ENCODE measurements around the gene PLEKHA7.
"Not testable (repeated sequence)": the region's sequence is repeated elsewhere in the genome, so short reads cannot be mapped to it uniquely, and the experiment has no call there.

The PLEKHA7 gene

DNA sequence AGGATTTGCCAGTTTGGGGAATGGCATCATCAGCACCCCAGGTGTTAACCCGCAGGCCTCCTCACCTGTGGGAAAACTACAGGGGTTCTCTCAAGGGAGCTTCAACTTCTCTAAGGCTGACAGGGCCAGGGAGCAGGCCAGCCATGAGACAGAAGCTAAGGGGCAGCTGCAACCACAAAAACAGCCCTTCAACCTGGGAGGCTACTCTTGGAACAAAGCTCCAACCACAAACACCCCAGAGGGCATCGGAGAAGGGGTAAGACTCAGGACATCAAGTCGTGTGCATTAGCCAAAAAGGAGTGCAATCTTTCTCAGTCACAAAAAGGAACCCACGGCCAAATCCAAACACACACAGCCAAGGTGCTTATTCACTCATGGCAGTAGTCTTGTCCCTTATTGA, 103.0 kb downstream of the PLEKHA7 start:
- DNase-seq (ENCODE audit: low spot score) = no peak

DNA sequence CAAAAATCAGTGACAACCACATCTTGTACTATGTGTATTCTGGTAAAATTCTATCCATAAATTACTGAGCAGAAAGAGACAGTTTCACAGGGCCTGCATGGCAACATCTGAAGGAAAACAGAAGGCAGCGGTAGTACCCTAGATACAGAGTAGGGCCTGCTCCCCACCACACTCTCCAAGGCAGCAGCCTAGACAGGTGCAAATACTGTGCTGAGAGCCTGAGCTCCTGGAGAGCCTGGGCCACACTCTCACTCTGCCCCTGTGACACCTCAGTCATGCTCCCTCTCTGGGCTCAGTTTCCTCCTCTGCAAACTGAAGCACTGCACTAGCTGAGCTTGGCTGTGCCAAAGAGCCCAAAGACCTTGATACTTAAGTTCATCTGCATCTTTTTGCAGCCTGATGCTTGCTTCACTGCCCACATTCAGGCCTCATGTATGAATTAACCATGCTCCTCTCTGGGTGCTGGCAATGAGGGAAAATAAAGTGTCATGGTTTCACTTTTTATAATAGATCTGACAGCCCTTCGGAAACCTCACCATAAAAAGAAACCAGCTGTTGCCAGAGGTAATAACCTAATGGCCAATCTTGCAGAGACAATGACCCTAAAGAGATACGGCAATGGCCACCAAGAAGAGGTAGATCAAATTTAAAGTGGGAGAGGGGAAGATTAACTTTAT, 104.7 kb downstream of the PLEKHA7 start:
- DNase-seq (ENCODE audit: low spot score) = no peak

DNA sequence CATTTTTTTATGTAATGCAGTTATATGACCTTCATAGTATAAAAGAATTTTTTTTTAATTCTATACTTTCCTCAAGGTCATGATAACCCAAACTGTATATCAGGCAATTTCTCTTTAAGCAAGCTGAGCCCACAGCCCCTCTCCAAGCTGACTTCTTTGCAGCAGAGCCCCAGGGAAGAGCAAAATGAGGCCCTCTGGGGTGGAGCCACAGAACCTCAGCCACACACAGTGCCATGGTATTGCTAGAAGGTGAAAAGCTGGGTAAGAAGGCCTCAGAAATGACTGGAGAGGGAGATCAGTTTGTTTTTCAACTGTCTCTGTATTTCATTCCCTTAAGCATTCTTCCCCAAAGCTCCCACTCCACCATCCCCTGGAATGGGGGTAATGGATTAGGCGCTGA, 108.8 kb downstream of the PLEKHA7 start:
- no peak for DNase-seq (ENCODE audit: low spot score)

DNA sequence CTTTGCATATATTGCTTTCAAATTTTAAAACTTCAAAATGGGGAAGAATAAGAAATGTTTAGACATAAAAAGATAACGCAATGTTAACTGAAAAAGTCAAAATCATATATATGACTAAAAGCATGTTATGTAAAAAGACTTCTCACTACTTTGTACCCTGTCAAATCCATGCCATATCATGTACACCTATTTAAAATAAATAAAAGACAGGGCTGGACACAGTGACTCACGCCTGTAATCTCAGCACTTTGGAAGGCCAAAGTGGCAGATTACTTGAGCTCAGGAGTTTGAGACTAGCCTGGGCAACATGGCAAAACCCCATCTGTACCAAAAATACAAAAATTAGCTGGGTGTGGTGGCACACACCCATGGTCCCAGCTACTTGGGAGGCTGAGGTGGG, 109.5 kb downstream of the PLEKHA7 start:
- DNase-seq (ENCODE audit: low spot score) = not testable (repeated sequence)

DNA sequence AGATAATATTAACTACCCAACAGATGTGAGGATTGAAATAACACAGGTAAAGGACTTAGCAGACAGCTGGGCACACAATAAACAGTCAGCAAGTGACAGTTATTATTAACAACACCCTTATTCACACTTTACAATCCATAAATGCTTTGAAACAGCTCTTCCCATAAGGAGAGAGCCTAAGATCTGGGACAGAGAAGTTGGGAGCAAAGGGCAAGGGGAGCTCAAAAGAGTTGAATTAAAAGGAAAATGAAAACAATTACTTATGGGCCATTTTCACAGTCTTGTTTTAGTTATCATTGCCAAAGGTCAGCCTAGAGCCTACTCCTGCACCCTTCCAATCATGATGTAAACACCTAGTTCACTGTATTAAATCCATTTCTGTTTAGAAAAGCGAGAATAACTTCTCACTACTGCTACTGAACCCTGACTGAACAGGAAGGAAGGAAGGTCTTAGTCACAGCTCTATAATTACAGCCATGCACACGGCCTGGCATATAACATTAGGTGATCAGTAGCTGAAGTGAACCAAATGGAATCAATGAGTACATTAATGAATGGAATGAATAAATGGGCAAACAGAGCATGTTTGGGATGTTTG, 111.3 kb downstream of the PLEKHA7 start:
- DNase-seq (ENCODE audit: low spot score) = no peak

DNA sequence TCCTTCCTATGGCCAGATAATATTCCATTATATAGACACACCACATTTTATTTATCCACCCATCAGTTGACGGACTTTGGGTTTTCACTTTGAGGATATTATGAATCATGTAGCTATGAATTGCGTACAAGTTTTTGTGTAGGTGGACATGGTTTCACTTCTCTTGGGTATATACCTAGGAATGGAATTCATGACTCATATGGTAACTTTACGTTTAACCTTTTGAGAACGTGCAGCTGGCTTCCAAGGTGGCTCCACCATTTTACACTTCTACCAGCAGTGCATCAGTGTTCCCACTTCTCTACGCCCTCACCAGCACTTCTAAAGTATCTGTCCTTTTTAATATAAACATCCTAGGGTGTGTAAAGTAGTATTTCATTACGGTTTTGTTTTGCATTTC, 112.0 kb downstream of the PLEKHA7 start:
- no peak for DNase-seq (ENCODE audit: low spot score)

DNA sequence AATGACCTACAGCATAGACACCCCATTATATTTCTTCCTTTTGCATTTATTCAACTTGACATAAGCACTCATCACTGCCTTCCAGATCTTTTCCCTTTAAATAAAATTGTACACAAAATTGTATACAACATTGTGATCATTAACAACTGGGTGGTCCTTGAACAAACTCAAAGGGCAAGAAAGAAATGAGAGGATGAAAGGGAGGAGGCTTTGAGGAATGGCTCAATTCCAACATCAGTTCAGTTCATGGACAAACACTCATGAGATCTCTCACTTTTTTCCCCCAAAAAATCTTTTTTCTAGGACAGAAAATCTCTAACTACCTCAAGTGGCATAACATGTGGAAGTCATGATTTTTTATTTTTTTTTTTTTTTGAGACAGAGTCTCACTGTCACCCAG, 113.7 kb downstream of the PLEKHA7 start:
- no peak for DNase-seq (ENCODE audit: low spot score)

DNA sequence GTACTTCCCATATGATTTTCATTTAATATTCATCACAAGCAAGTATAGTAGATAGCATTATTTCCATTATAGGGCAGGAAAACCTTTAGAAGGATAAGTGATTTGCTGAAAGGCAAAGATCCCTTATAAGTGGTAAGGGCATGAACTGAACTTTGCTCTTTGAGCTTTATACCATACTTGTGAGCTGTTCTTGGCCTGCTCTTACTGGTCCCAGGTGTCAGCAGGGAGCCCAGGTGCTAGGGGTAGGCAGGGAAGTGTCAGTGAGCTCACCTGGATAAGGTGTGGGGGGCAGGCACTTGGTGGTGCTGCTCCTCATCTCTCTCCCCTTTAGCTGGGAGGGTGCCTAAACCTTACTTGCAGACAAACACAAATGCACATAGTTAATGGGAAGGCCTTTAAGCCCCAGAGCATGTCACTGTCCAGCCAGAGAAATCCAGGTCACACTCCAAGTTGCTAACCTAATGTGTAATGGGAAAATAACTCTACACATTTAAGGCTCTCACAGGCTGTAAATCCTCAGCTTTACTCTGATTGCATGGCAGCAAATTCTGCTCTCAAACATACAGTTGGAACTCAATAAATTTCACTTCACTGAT, 114.4 kb downstream of the PLEKHA7 start:
- no peak for DNase-seq (ENCODE audit: low spot score)

DNA sequence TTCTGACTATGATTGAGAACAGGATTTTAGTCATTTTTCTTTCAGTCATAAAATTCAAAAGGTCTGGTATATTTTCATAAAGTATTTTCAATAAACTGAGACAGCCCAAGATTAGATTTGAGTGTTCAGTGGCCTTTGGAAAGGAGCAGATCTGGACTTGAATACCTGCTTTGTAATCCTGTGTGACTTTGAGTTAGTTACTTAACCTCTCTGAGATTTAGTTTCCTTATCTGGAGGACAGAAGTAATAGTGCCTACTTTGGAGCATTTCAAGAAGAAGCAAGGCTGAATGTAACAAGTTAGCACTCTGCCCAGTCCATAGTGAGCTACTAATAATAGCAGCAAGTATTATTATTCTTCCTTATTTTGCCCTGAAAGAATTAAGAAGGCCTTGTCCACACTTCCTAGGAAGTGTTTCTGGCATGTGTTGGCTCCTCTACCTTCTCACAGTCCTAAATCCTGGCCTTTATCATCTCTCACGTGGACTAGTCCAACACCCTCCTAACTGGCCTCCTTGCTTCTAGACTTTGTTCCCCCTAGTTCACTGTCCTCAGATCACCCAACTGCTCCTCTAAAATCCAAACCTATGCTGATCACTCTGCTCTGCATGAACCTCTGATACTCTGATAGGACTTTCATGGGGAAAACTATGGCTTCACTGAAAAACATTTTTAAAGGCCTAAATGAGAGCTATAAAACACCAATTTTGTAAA, 115.8 kb downstream of the PLEKHA7 start:
- DNase-seq (ENCODE audit: low spot score) = no peak

DNA sequence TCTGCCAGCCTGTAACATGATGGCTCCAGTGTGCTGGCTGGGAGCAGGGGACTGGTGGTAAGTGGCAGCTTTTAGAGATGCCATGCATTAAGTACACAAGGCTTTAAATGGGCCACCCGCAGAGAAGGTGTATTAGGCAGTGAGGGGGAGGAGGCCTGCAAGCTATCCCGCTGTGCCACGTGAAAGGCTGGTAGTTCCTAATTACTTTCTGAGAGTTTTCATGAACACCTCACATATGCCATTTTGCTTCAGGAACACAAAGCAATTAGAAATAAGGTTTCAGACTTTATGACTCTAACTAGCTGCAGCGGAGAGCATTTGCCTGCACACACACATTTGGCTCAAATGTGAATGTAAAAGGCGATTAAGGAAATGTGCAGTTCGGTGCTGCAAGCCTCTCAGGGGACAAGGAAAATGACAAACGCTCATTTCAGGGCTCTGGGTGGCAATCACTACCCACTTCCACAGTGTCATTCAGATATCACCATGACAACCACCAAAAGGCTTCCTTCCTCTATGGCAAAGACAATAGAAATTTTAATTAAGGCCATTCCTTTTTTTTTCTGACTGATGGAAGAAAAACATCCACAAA, 116.6 kb downstream of the PLEKHA7 start:
- no peak for DNase-seq (ENCODE audit: low spot score)

DNA sequence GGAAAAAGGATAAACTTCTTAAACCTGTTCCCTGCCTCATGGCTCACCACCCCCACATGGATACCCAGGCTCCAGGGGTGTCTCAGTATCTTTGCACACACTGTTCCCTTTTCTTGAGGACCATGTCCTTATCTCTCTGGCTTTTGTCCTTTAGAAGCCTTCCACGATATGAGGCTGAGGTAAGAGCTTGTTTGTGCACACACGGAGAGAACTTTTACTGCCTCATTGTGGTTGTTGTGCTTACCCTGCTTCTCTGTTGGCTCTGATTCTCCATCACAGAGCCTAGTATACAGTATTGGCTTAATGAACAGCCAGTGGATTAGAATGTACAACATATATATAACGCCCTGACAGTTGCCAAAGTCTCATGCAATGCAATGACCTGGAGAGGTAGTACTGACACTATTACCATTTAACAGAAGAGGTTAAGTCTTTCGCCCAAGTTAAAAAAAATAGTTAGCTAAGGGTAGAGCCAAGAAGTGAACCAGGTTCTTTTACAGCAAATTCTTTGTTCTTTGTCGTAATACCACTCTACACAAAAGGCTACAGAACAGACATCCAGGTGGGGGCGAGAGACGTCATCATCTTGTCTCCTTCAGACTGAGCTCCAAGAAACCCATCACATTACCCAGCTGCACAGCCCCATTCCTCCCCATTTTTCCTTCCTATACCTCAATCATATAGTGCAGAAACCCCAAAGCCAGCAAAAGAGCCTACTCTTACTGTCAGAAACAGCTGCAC, 117.3 kb downstream of the PLEKHA7 start:
- DNase-seq (ENCODE audit: low spot score) = no peak

DNA sequence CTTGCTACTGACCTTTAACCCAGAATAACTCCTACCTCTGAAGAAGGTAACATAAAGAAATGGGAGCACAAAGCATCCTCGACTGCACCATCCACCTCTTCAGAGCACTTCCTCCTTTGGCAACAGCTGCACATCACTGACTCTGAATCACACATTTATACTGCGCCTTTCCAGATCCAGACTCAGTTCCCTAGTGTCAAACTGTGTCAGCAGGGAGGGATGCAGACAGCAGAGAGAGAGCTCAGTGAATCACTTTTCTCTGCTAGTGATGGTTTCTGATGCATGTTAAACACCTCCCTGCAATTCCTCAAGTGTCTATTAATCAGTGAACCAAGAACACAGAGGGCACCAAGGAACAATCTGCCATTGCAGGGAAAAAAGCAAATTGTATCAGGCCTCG, 118.9 kb downstream of the PLEKHA7 start:
- no peak for DNase-seq (ENCODE audit: low spot score)

DNA sequence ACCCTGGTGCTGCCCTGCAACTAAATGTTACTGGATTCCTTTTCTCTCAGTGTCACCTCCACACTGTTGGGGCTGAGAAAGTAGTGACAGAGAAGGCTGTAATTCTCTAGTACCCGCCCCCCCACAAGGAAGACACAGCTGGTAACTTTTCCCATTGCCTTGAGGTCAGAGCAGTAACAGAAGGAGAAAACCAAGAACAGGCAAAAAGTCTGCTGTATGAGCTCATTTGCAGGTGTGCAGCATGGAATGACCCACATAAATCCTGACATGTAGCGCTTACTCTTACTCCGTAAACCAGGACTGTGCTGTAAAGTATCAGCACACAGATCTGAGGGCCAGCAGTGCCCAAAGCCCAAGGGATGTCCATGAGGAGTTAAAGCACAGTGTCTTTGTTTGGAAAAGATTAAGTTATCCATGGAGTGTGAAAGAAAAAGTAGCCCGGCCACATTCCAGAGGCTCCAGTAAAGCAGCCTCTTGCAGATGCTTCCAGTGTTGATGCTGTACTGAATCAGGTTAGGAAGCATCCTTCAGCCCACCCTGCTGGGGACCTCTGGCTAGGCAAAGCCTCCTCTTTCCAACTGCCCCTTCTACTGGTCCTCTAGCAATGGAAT, 120.7 kb downstream of the PLEKHA7 start:
- no peak for DNase-seq (ENCODE audit: low spot score)

DNA sequence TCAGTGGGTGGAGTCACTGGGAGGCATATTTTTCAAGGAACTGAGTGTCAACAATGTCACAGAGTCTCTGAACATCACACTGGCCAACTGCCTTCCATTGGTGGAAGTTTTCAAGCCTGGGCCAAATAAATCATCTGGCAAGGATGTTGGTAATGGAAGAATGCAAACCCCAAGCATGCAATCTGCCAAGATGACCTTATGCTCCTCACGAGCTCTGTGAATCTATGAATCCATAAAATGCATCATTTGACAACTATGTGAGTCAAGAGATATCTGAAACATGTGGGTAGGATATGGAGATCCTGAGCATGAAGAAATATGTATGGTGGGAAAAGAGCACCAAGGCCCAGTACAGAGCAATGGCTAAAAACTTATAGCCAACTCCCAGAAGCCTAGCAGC, 122.2 kb downstream of the PLEKHA7 start:
- DNase-seq (ENCODE audit: low spot score) = peak; percentile 65

DNA sequence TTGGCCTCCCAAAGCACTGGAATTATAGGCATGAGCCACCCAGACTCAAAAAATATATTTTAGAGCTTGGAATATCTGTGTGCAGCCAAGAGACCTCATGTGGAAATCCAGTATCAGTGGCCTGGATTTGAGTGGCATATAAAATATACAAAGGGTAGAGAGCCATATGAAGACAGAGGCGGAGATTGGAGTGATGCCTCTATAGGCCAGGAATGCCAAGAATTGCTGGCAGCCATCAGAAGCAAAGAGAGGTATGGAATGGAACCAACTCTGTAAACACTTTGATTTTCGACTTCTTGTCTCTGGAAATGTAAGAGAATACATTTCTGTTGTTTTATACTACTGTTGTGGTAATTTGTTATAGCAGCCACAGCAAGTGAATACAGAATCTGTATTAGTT, 123.0 kb downstream of the PLEKHA7 start:
- no peak for DNase-seq (ENCODE audit: low spot score)

DNA sequence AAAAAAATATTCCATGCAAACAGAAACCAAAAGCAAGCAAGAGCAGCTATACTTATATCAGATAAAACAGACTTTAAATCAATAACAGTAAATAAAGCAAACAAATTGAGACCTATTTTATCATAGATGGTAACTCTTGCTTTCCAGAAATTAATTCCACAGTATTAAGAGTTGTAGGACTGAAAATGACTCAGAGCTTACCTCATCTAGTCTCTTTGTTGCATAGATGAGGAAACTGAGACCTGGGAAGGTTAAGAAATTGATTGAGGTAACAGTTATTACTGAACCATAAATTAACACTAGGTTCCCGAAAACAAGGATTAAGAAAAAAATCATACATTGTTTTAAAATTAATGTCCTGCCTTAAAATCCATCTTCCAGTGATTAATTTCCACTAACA, 123.8 kb downstream of the PLEKHA7 start:
- DNase-seq (ENCODE audit: low spot score) = no peak

DNA sequence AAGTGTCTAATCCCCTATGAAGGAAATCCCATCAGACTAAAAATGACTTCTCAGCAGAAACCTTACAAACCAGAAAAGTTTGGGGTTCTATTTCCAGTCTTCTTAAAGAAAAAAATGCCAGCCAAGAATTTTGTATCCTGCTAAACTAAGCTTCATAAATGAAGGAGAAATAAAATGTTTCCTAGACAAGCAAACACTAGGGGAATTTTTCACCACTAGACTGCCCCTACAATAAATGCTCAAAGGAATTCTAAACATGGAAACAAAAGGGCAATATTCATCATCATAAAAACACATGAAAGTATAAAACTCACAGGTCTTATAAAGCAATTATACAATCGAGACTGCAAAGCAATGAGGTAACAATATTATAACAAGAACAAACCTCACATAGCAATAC, 124.3 kb downstream of the PLEKHA7 start:
- no peak for DNase-seq (ENCODE audit: low spot score)

DNA sequence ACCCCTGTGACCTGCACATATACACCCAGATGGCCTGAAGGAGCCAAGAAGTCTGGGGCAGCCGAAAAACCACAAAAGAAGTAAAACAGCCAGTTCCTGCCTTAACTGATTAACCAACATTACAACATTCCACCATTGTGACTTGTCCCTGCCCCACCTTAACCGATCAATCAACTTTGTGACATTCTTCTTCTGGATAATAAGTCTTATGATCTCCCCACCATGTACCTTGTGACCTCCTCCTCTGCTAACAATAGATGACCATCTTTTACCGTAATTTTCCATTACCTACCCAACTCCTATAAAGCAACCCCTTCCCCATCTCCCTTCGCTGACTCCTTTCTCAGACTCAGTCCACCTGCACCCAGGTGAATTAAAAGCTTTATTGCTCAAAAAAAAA, 125.2 kb downstream of the PLEKHA7 start:
- not testable (repeated sequence) for DNase-seq (ENCODE audit: low spot score)

DNA sequence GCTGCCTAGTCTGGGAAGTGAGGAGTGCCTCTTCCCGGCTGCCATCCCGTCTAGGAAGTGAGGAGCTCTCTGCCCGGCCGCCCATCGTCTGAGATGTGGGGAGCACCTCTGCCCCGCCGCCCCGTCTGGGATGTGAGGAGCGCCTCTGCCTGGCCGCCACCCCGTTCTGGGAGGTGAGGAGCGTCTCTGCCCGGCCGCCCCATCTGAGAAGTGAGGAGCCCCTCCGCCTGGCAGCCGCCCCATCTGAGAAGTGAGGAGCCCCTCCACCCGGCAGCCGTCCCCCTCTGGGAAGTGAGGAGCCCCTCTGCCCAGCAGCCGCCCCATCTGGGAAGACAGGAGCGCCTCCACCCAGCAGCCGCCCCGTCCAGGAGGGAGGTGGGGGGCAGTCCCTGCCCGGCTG, 126.3 kb downstream of the PLEKHA7 start:
- not testable (repeated sequence) for DNase-seq (ENCODE audit: low spot score)

DNA sequence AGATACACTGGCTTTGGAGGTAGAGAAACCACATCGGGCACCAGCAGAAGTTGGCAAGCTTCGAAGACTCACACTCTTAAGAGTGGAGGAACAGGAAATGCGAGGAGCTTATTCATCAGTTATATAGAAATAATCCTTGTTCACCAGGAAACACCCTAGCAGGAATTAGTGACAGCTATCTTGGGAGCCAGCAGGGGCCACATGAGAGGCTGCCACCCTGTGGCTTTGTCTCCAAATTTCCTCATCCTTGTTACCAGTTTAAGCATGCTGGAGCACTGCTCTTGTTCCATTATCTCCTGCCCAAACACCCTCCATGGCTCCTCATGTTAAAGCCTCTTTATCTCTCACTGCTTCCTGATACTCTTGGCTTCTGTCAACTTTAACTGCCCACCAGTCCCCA, 131.0 kb downstream of the PLEKHA7 start:
- DNase-seq (ENCODE audit: low spot score) = no peak

DNA sequence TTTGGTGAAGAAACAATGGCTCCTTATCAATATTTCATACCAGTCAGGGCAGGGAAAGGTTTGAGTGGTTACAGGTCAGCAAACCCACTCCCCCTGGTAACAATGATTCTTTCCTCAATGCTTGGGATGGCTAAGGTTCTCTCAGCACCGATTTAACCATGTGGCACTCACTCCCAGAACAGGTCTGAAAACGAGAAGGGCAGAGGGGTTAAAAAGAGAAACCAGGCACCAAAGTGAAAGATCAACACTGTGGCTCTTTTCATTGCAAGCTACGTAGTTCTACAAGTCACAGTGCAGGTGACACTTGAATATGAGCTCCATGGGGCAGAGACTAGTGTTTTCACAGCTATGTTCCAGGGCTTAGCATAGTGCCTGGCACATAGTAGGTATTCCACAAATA, 132.4 kb downstream of the PLEKHA7 start:
- no peak for DNase-seq (ENCODE audit: low spot score)

All from AG08396 (cell line).